ENCODE data around the gene F3. TPM values are rescaled to one million over a fixed set of nuclear protein-coding genes. Genes with fewer than 3 reads are reported as not detected.

Gene F3
- total RNA-seq, 2 experiments from 2014 or later, result 0.15 to 0.18 TPM

- peaks cover 31% of the 10 kb centered on the region for H3K36me3 Mint-ChIP-seq (ENCODE audit: low read depth)
- no peak overlapping the region for H3K27ac Mint-ChIP-seq
- H3K4me3 Mint-ChIP-seq, result no peak overlapping the region
- DNase-seq, result no peak
- POLR2A ChIA-PET, result no interaction called here
- CTCF ChIA-PET, result interaction anchor here (1.3 kb wide), 1 partner anchor 21 kb away, joined by 4 read pairs; no protein-coding TSS in a partner anchor
- H3K9me3 Mint-ChIP-seq, result no peaks in the 10 kb centered on the region
- H3K4me1 Mint-ChIP-seq, result peaks cover 5% of the 10 kb centered on the region
- no peaks in the 10 kb centered on the region for H3K27me3 Mint-ChIP-seq
Observed at GRCh38 chr1:94503153-94503552, 38.4 kb downstream of the F3 start.

- ChIA-PET POLR2A (no interaction called here), CTCF (interaction anchor here (1.3 kb wide), 1 partner anchor 20 kb away, joined by 4 read pairs; no protein-coding TSS in a partner anchor)
- H3K4me1 Mint-ChIP-seq, result peaks cover 5% of the 10 kb centered on the region
- no peak overlapping the region for H3K4me3 Mint-ChIP-seq
- no peaks in the 10 kb centered on the region for H3K9me3 Mint-ChIP-seq
- no peaks in the 10 kb centered on the region for H3K27me3 Mint-ChIP-seq
- H3K27ac Mint-ChIP-seq, result no peak overlapping the region
- DNase-seq, result no peak
- H3K36me3 Mint-ChIP-seq (ENCODE audit: low read depth), result peaks cover 29% of the 10 kb centered on the region
Observed at GRCh38 chr1:94501935-94502334, 39.6 kb downstream of the F3 start.

- no peaks in the 10 kb centered on the region for H3K27me3 Mint-ChIP-seq
- DNase-seq, result no peak
- H3K4me3 Mint-ChIP-seq, result no peak overlapping the region
- ChIA-PET POLR2A (no interaction called here), CTCF (interaction anchor here (1.0 kb wide), 1 partner anchor 20 kb away, joined by 4 read pairs; no protein-coding TSS in a partner anchor)
- H3K4me1 Mint-ChIP-seq, result peaks cover 5% of the 10 kb centered on the region
- no peak overlapping the region for H3K27ac Mint-ChIP-seq
- peaks cover 28% of the 10 kb centered on the region for H3K36me3 Mint-ChIP-seq (ENCODE audit: low read depth)
- no peaks in the 10 kb centered on the region for H3K9me3 Mint-ChIP-seq
Observed at GRCh38 chr1:94501426-94501825, 40.1 kb downstream of the F3 start.

GRCh38 chr1:94496076-94496755, 45.3 kb downstream of the F3 start:
- no peaks in the 10 kb centered on the region for H3K27me3 Mint-ChIP-seq
- ChIA-PET CTCF (no interaction called here), POLR2A (interaction anchor here (1.0 kb wide), 1 partner anchor 33 kb away, joined by 4 read pairs; no protein-coding TSS in a partner anchor)
- H3K4me1 Mint-ChIP-seq, result peaks cover 2% of the 10 kb centered on the region
- DNase-seq, result no peak
- H3K9me3 Mint-ChIP-seq, result no peaks in the 10 kb centered on the region
- no peak overlapping the region for H3K27ac Mint-ChIP-seq
- peaks cover 11% of the 10 kb centered on the region for H3K36me3 Mint-ChIP-seq (ENCODE audit: low read depth)
- H3K4me3 Mint-ChIP-seq, result no peak overlapping the region

GRCh38 chr1:94490556-94490955, 51.0 kb downstream of the F3 start:
- POLR2A ChIA-PET, result no interaction called here
- Mint-ChIP-seq H3K9me3 (no peaks in the 10 kb centered on the region), H3K36me3 (ENCODE audit: low read depth) (peaks cover 18% of the 10 kb centered on the region), H3K27ac (no peak overlapping the region), H3K4me1 (peaks cover 2% of the 10 kb centered on the region), H3K4me3 (no peak overlapping the region), H3K27me3 (no peaks in the 10 kb centered on the region)
- DNase-seq, result no peak
- CTCF ChIA-PET, result no interaction called here

- H3K4me1 Mint-ChIP-seq, result peaks cover 2% of the 10 kb centered on the region
- no peak overlapping the region for H3K4me3 Mint-ChIP-seq
- no peaks in the 10 kb centered on the region for H3K9me3 Mint-ChIP-seq
- ChIA-PET CTCF (interaction anchor here (1.0 kb wide), 1 partner anchor 319 kb away, joined by 4 read pairs; no protein-coding TSS in a partner anchor), POLR2A (no interaction called here)
- H3K36me3 Mint-ChIP-seq (ENCODE audit: low read depth), result peaks cover 18% of the 10 kb centered on the region
- no peak overlapping the region for H3K27ac Mint-ChIP-seq
- H3K27me3 Mint-ChIP-seq, result no peaks in the 10 kb centered on the region
- DNase-seq, result no peak
Observed at GRCh38 chr1:94486990-94487389, 54.6 kb downstream of the F3 start.

GRCh38 chr1:94481473-94481933, 60.1 kb downstream of the F3 start:
- CTCF ChIA-PET, result interaction anchor here (0.6 to 4.9 kb wide), 14 partner anchors 8 to 595 kb away, joined by 3 to 55 read pairs (median 4); partner anchors contain the start of gene F3

GRCh38 chr1:94479682-94480081, 61.9 kb downstream of the F3 start:
- CTCF ChIA-PET, result interaction anchor here (0.6 to 4.9 kb wide), 5 partner anchors 16 to 513 kb away, joined by 3 to 55 read pairs (median 4); no protein-coding TSS in a partner anchor
- H3K4me1 Mint-ChIP-seq, result no peaks in the 10 kb centered on the region
- no peak for DNase-seq
- no peaks in the 10 kb centered on the region for H3K9me3 Mint-ChIP-seq
- H3K27me3 Mint-ChIP-seq, result no peaks in the 10 kb centered on the region
- no peak overlapping the region for H3K4me3 Mint-ChIP-seq
- POLR2A ChIA-PET, result no interaction called here
- H3K27ac Mint-ChIP-seq, result no peak overlapping the region
- H3K36me3 Mint-ChIP-seq (ENCODE audit: low read depth), result peaks cover 8% of the 10 kb centered on the region

More at GRCh38 chr1:94481473-94481933, 60.1 kb downstream of the F3 start:
- POLR2A ChIA-PET, result no interaction called here
- Mint-ChIP-seq H3K9me3 (no peaks in the 10 kb centered on the region), H3K4me3 (no peak overlapping the region), H3K27me3 (no peaks in the 10 kb centered on the region), H3K4me1 (no peaks in the 10 kb centered on the region), H3K27ac (no peak overlapping the region), H3K36me3 (ENCODE audit: low read depth) (peaks cover 4% of the 10 kb centered on the region)
- peak; percentile 32 for DNase-seq

Other genes starting within 250 kb of the F3 start
- gene ABCD3, start 123.4 kb downstream of the F3 start, total RNA-seq, result 10 to 100 TPM; 19.6 to 21.4 TPM

All from activated CD4-positive, alpha-beta memory T cell treated with anti-CD3 and anti-CD28 coated beads, Interleukin-2, amount 10 ng/mL, durations not matched to agents 7 days and 5 days (primary cell).